ENCODE results near the gene CAST.

DNA sequence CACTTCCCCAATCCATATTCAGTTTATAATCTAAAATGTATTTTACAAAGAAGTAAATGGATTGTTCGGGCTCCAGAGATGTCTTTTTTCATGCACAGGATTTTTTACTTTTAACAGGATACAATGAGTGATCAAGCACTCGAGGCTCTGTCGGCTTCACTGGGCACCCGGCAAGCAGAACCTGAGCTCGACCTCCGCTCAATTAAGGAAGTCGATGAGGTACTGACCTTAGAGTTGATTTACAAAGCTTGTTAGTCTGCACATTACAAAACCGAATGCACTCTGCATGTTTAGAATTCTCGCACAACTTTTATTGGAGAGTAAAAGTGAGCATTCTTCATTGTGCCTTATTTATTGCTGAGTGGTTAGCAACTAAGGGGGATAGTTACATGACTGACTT is 80.4 kb downstream of the CAST start:
- TF ChIP-seq GATA3 (IDR thresholded peaks at IDR 0.05; ENCODE audit: low read depth, low read length), result no peak
- no peak for TF ChIP-seq GATA2 (IDR thresholded peaks at IDR 0.05; ENCODE audit: low read depth, low read length)

All from SH-SY5Y (cell line).